Bronchial epithelial cell (primary cell): ENCODE measurements around the gene KIF20A. TPM values are rescaled to one million over a fixed set of nuclear protein-coding genes. Genes with fewer than 3 reads are reported as not detected.

Experiments used
- DNase-seq: peaks from one replicate; pipeline ENCODE4 v3.0.0-alpha.2; 2010; ENCODE audit warnings: low read depth
- FAIRE-seq: peaks from 2 replicates; lab custom pipeline; 2011; peaks lifted over from hg19 to GRCh38; lab: Jason Lieb, UNC
- H3K27me3 ChIP-seq: 2 replicates; pipeline ENCODE4 v1.5.1; 2011; ENCODE audit warnings: low read length; ENCODE audit not compliant: control insufficient read depth, insufficient read depth
- H3K36me3 ChIP-seq: 2 replicates; pipeline ENCODE4 v1.5.1; 2011; ENCODE audit warnings: low read length; ENCODE audit not compliant: control insufficient read depth, insufficient read depth
- H3K4me3 ChIP-seq: 2 replicates; pipeline ENCODE4 v1.5.1; 2011; ENCODE audit warnings: mild to moderate bottlenecking, low read depth, low read length, control low read depth
- total RNA-seq: library from RNA; depleted of rRNA; stranded (reverse); fragments of >200 nt; gene quantifications from 2 replicates; pipeline ENCODE4 v1.2.1, GENCODE V29; 2014
- TF ChIP-seq, protein P1 (sequence below): IDR thresholded peaks from 2 replicates; pipeline ENCODE4 v1.5.1; 2011; ENCODE audit warnings: mild to moderate bottlenecking, moderate library complexity, low read length, control low read depth, inconsistent platforms; ENCODE audit not compliant: insufficient read depth, severe bottlenecking

The KIF20A gene
- total RNA-seq, 1 donor from 2014 or later: under 0.01 TPM

DNA sequence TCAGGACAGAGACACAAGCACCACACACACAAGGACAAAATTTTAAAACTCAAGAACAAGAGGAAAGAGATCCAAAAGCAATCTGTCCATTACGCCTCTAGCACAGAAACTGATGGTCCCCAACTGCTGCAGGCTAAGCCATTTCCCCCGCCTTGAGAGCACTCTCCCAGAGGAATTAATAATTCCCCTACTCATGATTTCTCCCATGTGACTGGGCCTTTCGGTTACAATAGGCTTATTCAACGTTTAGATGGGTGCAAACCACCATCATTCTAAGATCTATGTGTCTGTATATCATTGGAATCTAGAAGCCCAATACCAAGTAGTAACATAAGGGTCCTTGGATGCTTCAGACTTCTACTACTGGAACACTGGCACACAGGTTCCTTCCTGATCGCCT lies 19.2 kb upstream of the KIF20A start:
- H3K36me3 ChIP-seq: peaks cover 22% of the 10 kb centered on the region
- TF ChIP-seq, protein P1, sequence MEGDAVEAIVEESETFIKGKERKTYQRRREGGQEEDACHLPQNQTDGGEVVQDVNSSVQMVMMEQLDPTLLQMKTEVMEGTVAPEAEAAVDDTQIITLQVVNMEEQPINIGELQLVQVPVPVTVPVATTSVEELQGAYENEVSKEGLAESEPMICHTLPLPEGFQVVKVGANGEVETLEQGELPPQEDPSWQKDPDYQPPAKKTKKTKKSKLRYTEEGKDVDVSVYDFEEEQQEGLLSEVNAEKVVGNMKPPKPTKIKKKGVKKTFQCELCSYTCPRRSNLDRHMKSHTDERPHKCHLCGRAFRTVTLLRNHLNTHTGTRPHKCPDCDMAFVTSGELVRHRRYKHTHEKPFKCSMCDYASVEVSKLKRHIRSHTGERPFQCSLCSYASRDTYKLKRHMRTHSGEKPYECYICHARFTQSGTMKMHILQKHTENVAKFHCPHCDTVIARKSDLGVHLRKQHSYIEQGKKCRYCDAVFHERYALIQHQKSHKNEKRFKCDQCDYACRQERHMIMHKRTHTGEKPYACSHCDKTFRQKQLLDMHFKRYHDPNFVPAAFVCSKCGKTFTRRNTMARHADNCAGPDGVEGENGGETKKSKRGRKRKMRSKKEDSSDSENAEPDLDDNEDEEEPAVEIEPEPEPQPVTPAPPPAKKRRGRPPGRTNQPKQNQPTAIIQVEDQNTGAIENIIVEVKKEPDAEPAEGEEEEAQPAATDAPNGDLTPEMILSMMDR: no peak
- H3K27me3 ChIP-seq: no peaks in the 10 kb centered on the region
- no peak overlapping the region for H3K4me3 ChIP-seq
- DNase-seq (no peak), FAIRE-seq (no peak)

DNA sequence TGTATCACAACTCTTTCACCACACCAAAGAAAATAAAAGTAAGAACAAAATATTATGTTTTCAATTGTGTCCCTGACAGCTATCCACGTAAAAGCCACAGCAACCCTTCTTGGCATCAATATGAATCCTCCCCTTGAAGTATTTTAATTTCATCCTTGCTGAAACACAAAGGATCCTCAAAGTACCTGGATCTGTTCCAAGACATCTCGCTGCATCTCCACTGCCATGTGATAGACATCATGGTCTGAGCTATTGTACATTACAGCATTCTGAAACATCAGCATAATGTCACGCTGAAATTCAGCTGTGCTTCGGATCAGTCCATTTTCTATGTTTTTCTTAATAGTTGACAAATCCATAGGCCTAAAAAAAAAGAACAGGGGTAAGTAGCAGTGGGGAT lies 18.2 kb upstream of the KIF20A start:
- Histone ChIP-seq H3K36me3 (peaks cover 27% of the 10 kb centered on the region), H3K4me3 (no peak overlapping the region), H3K27me3 (no peaks in the 10 kb centered on the region)
- FAIRE-seq (no peak), DNase-seq (no peak)
- TF ChIP-seq, protein P1: no peak

DNA sequence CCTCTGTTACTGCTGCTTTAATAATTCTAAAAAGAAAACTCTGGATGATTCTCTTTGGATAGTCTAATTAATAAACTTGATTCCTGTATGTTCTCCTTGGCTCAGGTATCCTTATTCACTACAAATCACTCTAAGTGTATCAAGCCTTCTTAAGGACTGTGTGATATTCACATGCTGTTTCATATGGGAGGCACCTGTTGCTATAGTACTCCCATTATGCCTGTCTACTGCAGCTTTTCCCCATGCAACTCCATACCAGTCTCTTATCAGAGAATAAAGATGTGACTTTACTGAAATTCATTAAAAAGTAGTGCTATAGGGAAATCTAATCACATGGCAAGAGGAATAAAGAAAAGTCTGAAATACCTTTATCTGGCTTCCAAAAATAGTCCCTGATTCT lies 15.2 kb upstream of the KIF20A start:
- no peak for FAIRE-seq
- peaks cover 34% of the 10 kb centered on the region for H3K36me3 ChIP-seq
- DNase-seq: no peak
- H3K27me3 ChIP-seq: no peaks in the 10 kb centered on the region
- H3K4me3 ChIP-seq: no peak overlapping the region
- TF ChIP-seq, protein P1: no peak

DNA sequence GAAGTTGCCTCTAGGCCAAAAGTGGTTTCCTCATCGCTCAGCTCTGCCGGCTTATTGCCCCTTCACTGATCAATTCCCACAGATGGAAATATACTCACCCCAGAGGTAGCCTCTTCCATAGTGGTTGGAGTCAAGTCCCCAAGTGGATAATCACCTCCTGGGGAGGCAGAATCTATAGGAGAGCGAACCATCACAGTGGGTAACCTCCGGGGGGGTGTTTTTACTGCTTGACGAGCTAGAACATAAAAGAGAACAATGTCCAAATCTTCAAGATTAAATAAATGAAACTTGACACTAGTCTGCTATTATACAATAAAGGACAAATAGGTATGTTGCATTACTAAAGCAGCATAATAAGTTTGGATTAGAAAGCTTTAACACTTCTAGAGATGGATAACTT lies 9.8 kb upstream of the KIF20A start:
- Histone ChIP-seq H3K36me3 (peaks cover 35% of the 10 kb centered on the region), H3K27me3 (no peaks in the 10 kb centered on the region), H3K4me3 (no peak overlapping the region)
- FAIRE-seq (no peak), DNase-seq (no peak)
- TF ChIP-seq, protein P1: no peak

DNA sequence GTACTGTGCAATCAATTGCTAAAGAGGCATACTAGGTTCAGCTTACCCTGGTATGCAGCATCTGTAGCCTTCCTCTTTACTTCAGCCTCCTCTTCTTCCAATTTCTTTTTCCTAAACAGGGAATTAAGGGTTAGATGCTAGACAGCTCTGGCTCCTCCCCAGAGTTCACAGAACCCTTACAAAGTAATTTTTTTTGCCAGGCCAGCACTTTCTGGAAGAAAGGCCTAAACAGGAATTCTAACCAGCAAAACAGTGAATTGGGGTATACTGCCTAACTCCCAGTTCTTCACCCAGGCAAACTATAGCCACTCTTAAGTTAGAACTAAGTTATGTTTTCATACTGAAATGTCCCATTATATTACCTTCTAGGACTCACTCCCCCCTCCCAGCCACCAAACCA lies 8.6 kb upstream of the KIF20A start:
- FAIRE-seq (no peak), DNase-seq (no peak)
- TF ChIP-seq, protein P1: no peak
- no peak overlapping the region for H3K4me3 ChIP-seq
- peaks cover 28% of the 10 kb centered on the region for H3K36me3 ChIP-seq
- H3K27me3 ChIP-seq: no peaks in the 10 kb centered on the region

DNA sequence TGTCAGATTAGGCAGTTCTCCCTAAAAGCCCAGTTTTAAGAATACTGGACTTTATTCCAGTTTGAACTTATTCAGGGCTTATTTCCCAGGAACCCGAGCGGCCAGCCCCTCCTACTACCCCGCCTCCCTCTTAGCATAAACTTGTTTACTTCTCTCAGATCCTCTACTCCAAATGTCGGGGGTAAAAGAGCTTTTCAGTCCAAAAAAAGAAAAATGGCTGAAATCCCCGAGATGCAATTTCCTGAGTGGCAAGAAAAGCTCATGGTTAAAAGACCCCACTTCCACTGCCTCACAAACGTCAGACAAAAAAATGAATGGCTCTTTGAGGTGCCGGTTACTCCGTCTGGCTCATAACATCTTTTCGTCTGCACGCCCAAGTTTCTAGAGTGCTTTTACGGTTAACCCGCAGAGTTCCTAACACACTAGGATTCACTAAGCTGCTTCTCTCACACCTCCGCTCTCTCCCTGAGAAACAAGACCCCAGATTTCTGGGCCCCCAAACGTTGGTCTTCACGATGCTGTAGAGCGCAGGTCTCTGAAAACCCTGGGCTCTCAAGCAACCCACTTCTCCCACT lies 884 bp upstream of the KIF20A start:
- Histone ChIP-seq H3K27me3 (no peaks in the 10 kb centered on the region), H3K4me3 (peak overlapping the region; percentile 63), H3K36me3 (peaks cover 7% of the 10 kb centered on the region)
- TF ChIP-seq, protein P1: no peak
- FAIRE-seq (no peak), DNase-seq (peak; percentile 29)
